ENCODE data around the gene PRPF38B.
"Not testable (repeated sequence)": the region's sequence is repeated elsewhere in the genome, so short reads cannot be mapped to it uniquely, and the experiment has no call there.

Gene PRPF38B, protein sequence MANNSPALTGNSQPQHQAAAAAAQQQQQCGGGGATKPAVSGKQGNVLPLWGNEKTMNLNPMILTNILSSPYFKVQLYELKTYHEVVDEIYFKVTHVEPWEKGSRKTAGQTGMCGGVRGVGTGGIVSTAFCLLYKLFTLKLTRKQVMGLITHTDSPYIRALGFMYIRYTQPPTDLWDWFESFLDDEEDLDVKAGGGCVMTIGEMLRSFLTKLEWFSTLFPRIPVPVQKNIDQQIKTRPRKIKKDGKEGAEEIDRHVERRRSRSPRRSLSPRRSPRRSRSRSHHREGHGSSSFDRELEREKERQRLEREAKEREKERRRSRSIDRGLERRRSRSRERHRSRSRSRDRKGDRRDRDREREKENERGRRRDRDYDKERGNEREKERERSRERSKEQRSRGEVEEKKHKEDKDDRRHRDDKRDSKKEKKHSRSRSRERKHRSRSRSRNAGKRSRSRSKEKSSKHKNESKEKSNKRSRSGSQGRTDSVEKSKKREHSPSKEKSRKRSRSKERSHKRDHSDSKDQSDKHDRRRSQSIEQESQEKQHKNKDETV

DNA sequence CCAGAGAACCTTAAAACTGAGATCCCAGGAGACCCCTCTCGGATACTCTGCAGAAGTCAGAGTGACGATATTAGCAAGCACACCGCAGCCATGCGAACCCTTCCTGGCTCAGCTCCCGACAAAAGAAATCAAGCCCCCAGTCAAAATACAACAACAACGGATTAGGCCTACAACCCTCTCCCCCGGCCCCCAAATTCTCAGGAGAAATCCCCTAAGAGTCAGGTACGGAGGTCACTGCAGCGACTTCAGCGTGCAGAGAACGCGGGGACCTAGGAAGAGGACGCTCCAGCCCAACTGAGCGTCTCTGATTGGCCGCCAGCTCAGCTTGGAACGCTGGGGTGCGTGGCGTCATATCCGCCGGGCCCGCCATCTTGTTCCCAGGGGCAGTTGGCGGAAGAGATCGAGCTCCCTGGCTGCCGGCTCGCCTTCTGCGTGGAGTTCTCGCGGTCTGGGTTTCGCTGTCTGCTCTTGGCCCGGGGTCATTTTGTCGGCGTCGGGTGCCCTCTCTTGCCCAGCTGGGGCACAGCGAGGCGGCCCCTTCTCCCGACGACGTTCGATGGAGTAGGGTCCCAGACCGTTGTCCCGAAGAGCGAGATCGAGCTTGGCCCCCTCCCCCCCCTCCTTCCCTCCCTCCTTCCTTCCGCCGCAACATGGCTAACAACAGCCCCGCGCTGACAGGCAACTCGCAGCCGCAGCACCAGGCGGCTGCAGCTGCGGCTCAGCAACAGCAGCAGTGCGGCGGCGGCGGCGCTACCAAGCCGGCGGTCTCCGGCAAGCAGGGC lies at the start of gene PRPF38B:
Gene PRPF38B, plus strand, starts transcription at position 369 of the 782 bp plus-strand sequence. Its CDS starts 282 bp downstream, at position 651.
- in situ Hi-C loops (cut with MboI; ENCODE audit: low sequenced_read_pairs) = no loop called here

- in situ Hi-C loops (cut with MboI; ENCODE audit: low sequenced_read_pairs) = no loop called here
Measured at GRCh38 chr1:108643492-108644335, 48.4 kb upstream of the PRPF38B start.

- in situ Hi-C loops (cut with MboI; ENCODE audit: low sequenced_read_pairs) = no loop called here
Measured at GRCh38 chr1:108644984-108645383, 47.1 kb upstream of the PRPF38B start.

DNA sequence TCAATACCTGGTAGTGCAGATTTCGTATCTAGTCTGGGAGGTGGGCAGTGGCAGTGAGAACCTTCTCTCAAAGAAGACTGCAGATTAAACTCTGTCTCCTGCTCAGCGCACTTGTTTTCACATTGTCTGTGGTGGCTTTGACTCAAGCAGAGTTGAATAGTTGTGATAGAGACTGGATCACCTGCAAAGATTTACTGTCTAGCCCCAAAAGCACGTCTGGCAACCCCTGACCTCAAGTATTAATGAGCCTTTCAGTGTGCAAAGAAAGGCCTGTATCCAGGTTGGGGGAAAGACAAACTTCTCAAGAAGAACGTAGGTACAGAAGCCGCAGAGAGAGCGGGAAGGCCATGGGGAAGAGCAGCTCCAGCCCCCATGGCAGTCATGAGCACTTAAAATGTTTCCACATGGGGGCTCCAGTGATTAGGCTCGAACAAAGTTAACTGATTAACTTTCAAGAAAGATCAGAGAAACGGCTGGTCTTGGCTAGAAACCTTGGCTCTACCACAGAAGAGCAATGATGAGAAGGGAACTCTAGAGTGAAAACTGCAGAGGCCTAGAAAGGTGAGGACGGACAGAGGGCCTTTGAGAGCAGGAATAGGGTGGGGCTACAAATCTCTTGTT lies 46.4 kb upstream of the PRPF38B start:
- in situ Hi-C loops (cut with MboI; ENCODE audit: low sequenced_read_pairs) = no loop called here

DNA sequence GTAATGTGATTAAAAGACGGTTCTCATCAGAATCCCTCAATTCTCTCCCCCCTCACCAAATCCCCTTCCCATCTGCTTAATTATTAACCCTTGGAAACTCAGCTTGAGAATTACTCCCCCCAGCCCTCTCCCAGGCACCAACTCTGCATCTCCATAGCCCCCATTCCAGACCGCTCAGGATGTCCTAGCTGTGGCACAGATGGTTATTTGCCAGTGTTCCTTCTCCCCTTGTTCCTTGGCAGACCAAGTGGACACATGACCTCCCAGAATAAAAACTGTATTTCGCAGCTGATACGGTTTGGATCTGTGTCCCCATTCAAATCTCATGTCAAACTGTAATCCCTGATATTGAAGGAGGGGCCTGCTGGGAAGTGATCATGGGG lies 45.9 kb upstream of the PRPF38B start:
- in situ Hi-C loops (cut with MboI; ENCODE audit: low sequenced_read_pairs) = no loop called here

- in situ Hi-C loops (cut with MboI; ENCODE audit: low sequenced_read_pairs) = no loop called here
Measured at GRCh38 chr1:108646648-108647269, 45.4 kb upstream of the PRPF38B start.

- in situ Hi-C loops (cut with MboI; ENCODE audit: low sequenced_read_pairs) = no loop called here
Measured at GRCh38 chr1:108653431-108654105, 38.5 kb upstream of the PRPF38B start.

DNA sequence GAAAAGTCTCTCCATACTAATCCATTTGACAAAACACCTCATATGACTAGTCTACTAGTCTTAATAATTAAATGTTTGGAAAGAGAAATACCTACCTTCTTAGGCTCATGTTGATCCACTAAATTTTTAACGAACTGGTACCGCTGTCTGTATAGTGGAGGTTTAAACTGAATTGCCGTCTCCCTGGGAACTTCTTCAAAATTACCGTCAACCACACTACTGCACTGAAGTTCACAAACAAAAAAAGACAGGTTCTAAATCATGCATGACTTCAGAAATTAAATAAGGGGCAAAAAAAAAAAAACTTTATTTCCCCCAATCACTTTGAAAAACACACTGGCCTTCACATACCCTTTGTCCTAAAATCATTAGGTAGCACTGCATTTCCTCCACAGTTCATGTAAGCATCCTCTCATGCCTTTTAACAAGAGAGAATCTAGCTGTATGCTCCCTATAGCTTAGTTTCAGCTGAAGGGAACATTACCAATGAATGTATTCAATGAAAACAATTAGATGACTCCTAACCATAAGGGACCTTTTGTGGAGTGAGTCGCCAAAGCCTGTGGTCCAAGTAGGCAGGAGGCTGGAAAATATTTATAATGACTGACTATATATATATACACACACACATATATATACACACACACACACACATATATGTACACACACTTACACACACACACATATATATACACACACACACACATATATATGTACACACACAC lies 34.6 kb upstream of the PRPF38B start:
- in situ Hi-C loops (cut with MboI; ENCODE audit: low sequenced_read_pairs) = no loop called here

- in situ Hi-C loops (cut with MboI; ENCODE audit: low sequenced_read_pairs) = no loop called here
Measured at GRCh38 chr1:108661030-108661609, 31.0 kb upstream of the PRPF38B start, which contains the start of gene HENMT1. Gene HENMT1 (minus strand): TSS chr1:108661093. CDS start chr1:108659884, 1,209 bp downstream.

DNA sequence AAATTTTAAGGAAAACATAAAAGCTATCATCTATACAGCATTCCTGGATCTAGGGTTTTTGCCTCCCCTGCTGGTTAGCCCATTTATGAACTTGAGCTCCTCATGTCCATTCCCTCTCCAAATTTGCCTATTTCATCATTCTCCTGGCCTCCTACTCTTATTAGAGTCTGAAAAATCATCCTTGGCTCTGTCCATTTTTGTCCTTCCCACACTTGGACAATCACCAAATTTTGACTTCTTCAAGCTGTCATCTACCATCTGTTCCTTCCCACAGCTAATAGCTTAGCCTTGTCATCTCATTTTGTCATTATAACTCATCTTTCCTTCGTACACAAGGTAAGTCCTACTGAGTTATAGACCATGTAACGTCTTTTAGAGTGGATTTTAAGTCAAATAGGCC lies 29.0 kb upstream of the PRPF38B start:
- in situ Hi-C loops (cut with MboI; ENCODE audit: low sequenced_read_pairs) = no loop called here

- in situ Hi-C loops (cut with MboI; ENCODE audit: low sequenced_read_pairs) = no loop called here
Measured at GRCh38 chr1:108664481-108664880, 27.6 kb upstream of the PRPF38B start.

GRCh38 chr1:108665067-108665466 lies 27.0 kb upstream of the PRPF38B start:
- in situ Hi-C loops (cut with MboI; ENCODE audit: low sequenced_read_pairs) = no loop called here

- in situ Hi-C loops (cut with MboI; ENCODE audit: low sequenced_read_pairs) = no loop called here
Measured at GRCh38 chr1:108665771-108666170, 26.3 kb upstream of the PRPF38B start.

- in situ Hi-C loops (cut with MboI; ENCODE audit: low sequenced_read_pairs) = not testable (repeated sequence)
Measured at GRCh38 chr1:108667422-108667821, 24.7 kb upstream of the PRPF38B start.

- in situ Hi-C loops (cut with MboI; ENCODE audit: low sequenced_read_pairs) = no loop called here
Measured at GRCh38 chr1:108668777-108669176, 23.3 kb upstream of the PRPF38B start.

GRCh38 chr1:108669679-108670078 lies 22.4 kb upstream of the PRPF38B start:
- in situ Hi-C loops (cut with MboI; ENCODE audit: low sequenced_read_pairs) = no loop called here

- in situ Hi-C loops (cut with MboI; ENCODE audit: low sequenced_read_pairs) = no loop called here
Measured at GRCh38 chr1:108670131-108670773, 21.9 kb upstream of the PRPF38B start.

DNA sequence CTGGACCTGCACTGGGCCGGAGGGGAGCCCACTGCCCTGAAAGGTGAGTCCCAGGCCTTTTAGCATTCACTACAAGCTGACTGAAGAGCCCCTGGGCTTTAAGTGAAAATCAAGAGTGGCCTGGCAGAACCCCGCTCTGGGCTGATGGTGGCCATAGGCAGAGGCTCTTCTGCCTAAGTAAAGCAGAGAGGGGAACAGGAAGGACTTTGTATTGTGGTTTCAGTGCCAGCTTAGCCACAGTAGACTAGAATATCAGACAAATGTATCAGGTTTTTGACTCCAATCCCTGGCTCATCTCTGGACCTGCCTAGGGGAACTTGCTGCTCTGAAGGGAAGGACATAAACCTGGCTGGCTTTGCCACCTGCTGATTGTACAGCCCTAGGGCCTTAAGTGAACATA lies 21.0 kb upstream of the PRPF38B start:
- in situ Hi-C loops (cut with MboI; ENCODE audit: low sequenced_read_pairs) = no loop called here
